ENCODE measurements around the gene GAS7.

Gene GAS7

GRCh38 chr17:9918352-9918751 is 280.1 kb downstream of the GAS7 start:
- TF ChIP-seq CTCF (IDR thresholded peaks at IDR 0.05; ENCODE audit: insufficient read depth, low read length, missing control alignments): no peak
- no peak overlapping the region for H3K4me3 ChIP-seq (ENCODE audit: low read depth, low read length)
- CTCF ChIA-PET: interaction anchor here (3.2 kb wide), 1 partner anchor 11 kb away, joined by 11 read pairs; no protein-coding TSS in a partner anchor
- no peak for DNase-seq (ENCODE audit: low read depth, low spot score)
- POLR2A ChIA-PET: no interaction called here

DNA sequence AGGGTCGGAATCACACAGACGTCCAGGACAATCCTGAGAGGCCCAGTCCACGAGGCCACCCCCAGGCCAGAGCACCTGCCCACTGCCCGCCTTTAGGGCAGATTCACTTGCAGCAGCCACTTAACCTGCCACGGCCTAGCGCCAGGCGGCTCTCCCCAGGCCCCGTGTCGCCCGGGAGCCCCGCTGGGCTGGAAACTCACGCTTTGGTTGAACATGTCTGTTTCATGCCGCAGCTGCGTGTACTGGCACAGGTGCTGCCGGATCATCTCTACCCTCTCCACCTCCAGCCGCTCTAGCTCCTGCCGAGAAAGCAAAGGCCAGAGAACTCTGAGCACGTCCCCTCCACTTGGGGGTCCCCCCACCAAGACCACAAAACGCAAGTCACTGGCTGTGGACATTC is 280.6 kb downstream of the GAS7 start:
- ChIA-PET CTCF (interaction anchor here (1.0 to 3.2 kb wide), 4 partner anchors 11 to 697 kb away, joined by 3 to 11 read pairs (median 4); no protein-coding TSS in a partner anchor), POLR2A (no interaction called here)
- no peak overlapping the region for H3K4me3 ChIP-seq (ENCODE audit: low read depth, low read length)
- TF ChIP-seq CTCF (IDR thresholded peaks at IDR 0.05; ENCODE audit: insufficient read depth, low read length, missing control alignments): no peak
- no peak for DNase-seq (ENCODE audit: low read depth, low spot score)

GRCh38 chr17:9917131-9917530 is 281.3 kb downstream of the GAS7 start:
- POLR2A ChIA-PET: no interaction called here
- TF ChIP-seq CTCF (IDR thresholded peaks at IDR 0.05; ENCODE audit: insufficient read depth, low read length, missing control alignments): no peak
- DNase-seq (ENCODE audit: low read depth, low spot score): no peak
- CTCF ChIA-PET: interaction anchor here (1.0 to 3.2 kb wide), 4 partner anchors 12 to 698 kb away, joined by 3 to 11 read pairs (median 4); no protein-coding TSS in a partner anchor
- no peak overlapping the region for H3K4me3 ChIP-seq (ENCODE audit: low read depth, low read length)

- no peak for TF ChIP-seq CTCF (IDR thresholded peaks at IDR 0.05; ENCODE audit: insufficient read depth, low read length, missing control alignments)
- ChIA-PET CTCF (interaction anchor here (0.6 kb wide), 1 partner anchor 9 kb away, joined by 3 read pairs; no protein-coding TSS in a partner anchor), POLR2A (no interaction called here)
- DNase-seq (ENCODE audit: low read depth, low spot score): no peak
- H3K4me3 ChIP-seq (ENCODE audit: low read depth, low read length): no peak overlapping the region
These were observed 282.3 kb downstream of the GAS7 start for GRCh38 chr17:9916108-9916507.

DNA sequence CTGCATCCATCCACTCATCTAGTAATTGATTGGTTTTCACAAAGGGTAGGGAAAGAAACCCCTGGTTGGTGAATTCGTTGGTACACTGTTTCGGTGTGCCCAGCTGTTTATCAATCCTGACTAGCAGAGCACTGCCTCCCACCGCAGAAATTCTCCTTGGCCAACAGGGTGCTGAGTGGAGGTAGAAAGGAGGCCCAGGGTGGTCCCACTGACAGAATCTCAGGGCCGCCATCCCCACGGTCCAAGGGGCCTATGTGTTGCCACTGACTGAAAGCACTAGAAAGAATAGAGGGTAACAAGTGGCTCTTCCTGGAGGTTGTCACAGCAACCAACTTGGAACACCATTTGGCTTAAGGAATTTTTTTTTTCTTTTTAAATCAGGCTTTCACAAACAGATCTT is 284.9 kb downstream of the GAS7 start:
- POLR2A ChIA-PET: no interaction called here

More for the DNA sequence above, 284.9 kb downstream of the GAS7 start:
- H3K4me3 ChIP-seq (ENCODE audit: low read depth, low read length): no peak overlapping the region
- no peak for TF ChIP-seq CTCF (IDR thresholded peaks at IDR 0.05; ENCODE audit: insufficient read depth, low read length, missing control alignments)
- no peak for DNase-seq (ENCODE audit: low read depth, low spot score)
- CTCF ChIA-PET: interaction anchor here (1.0 to 1.2 kb wide), 2 partner anchors 11 to 15 kb away, joined by 3 read pairs; no protein-coding TSS in a partner anchor
